Loucy (cell line): Measurements from ENCODE around the gene CTNNB1.

ENCODE experiments used
- H2AFZ ChIP-seq: fragments of 200-600 bp; sonication (generic); 2 replicates; pipeline ENCODE4 v1.6.0; 2016; ENCODE audit warnings: antibody characterized with exemption, mild to moderate bottlenecking, low read length, moderate library complexity
- H3F3A ChIP-seq: fragments of 200-600 bp; 2 replicates; pipeline ENCODE4 v1.6.0; 2016; ENCODE audit warnings: antibody characterized with exemption, low read depth, mild to moderate bottlenecking
- H3K27me3 ChIP-seq: fragments of 200-600 bp; sonication (generic); 2 replicates; pipeline ENCODE4 v1.6.1; 2014; ENCODE audit warnings: low read length, mild to moderate bottlenecking; ENCODE audit not compliant: insufficient read depth, poor library complexity, severe bottlenecking
- H3K36me3 ChIP-seq: fragments of 200-600 bp; sonication (generic); 2 replicates; pipeline ENCODE4 v1.6.1; 2016; ENCODE audit warnings: low read length; ENCODE audit not compliant: insufficient read depth
- H3K4me1 ChIP-seq: fragments of 200-600 bp; sonication (generic); 2 replicates; pipeline ENCODE4 v1.5.1; 2014; ENCODE audit warnings: low read length, mild to moderate bottlenecking; ENCODE audit not compliant: insufficient read depth, poor library complexity, severe bottlenecking
- H3K4me2 ChIP-seq: fragments of 200-600 bp; sonication (generic); 2 replicates; pipeline ENCODE4 v1.6.0; 2014; ENCODE audit warnings: antibody characterized with exemption, low read length, low read depth, mild to moderate bottlenecking; ENCODE audit not compliant: poor library complexity, severe bottlenecking
- H3K4me3 ChIP-seq: fragments of 200-600 bp; sonication (generic); 2 replicates; pipeline ENCODE4 v1.5.1; 2014; ENCODE audit warnings: low read length, mild to moderate bottlenecking, mixed read lengths; ENCODE audit not compliant: poor library complexity, severe bottlenecking
- H3K79me2 ChIP-seq: fragments of 200-600 bp; sonication (generic); 2 replicates; pipeline ENCODE4 v1.6.1; 2014; ENCODE audit warnings: low read length; ENCODE audit not compliant: insufficient read depth
- H3K9ac ChIP-seq: fragments of 200-600 bp; sonication (generic); 2 replicates; pipeline ENCODE4 v1.6.0; 2014; ENCODE audit warnings: mild to moderate bottlenecking, low read depth, low read length, moderate library complexity; ENCODE audit not compliant: poor library complexity, severe bottlenecking
- H3K9me2 ChIP-seq: fragments of 200-600 bp; sonication (generic); replicated peaks from 2 replicates; pipeline ENCODE4 v1.6.1; 2016; ENCODE audit warnings: low read depth, low read length, mixed read lengths
- H3K9me3 ChIP-seq: fragments of 200-600 bp; sonication (generic); 2 replicates; pipeline ENCODE4 v1.6.1; 2014; ENCODE audit warnings: mild to moderate bottlenecking, antibody characterized with exemption, low read length, low read depth; ENCODE audit not compliant: insufficient read depth
- H4K20me1 ChIP-seq: fragments of 200-600 bp; sonication (generic); 2 replicates; pipeline ENCODE4 v1.6.0; 2014; ENCODE audit warnings: antibody characterized with exemption, low read length, mild to moderate bottlenecking; ENCODE audit not compliant: insufficient read depth, poor library complexity, severe bottlenecking
- CTCF ChIP-seq: fragments of 200-600 bp; sonication (generic); conservative IDR thresholded peaks from 2 replicates; pipeline ENCODE4 v1.5.1; 2014; ENCODE audit warnings: mild to moderate bottlenecking, antibody characterized with exemption, low read length
- EZH2phosphoT487 ChIP-seq: fragments of 200-600 bp; IDR thresholded peaks from 2 replicates; pipeline ENCODE4 v1.6.1; 2018; ENCODE audit warnings: antibody characterized with exemption, mild to moderate bottlenecking, moderate library complexity, borderline replicate concordance

CTNNB1 gene

DNA sequence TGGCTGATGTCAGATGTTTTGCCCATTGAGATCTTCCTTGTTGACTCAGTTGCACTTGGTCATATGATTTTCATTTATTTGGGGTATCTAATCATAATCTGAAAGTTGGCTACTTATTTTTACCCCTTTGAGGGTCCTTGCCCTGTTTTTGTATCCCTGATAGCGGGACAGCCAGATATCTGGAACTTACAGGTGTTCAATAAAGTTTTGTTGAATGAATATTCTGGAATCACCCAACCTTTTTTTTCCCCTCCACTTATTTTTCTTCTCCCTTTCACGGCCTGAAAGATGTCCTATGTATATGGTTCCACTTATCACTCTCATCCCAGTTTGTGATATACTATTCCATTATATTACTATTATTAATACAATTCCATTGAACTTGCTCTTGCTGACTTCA is 12.8 kb downstream of the CTNNB1 start:
- Histone ChIP-seq H3K4me3 (no peak overlapping the region), H3K9ac (no peak overlapping the region), H3K4me1 (peaks cover 43% of the 10 kb centered on the region), H4K20me1 (peaks cover 98% of the 10 kb centered on the region), H2AFZ (no peak overlapping the region), H3K36me3 (no peaks in the 10 kb centered on the region), H3K79me2 (peaks cover 99% of the 10 kb centered on the region), H3F3A (no peaks in the 10 kb centered on the region), H3K9me2 (no peaks in the 10 kb centered on the region), H3K4me2 (no peak overlapping the region), H3K9me3 (no peaks in the 10 kb centered on the region), H3K27me3 (no peaks in the 10 kb centered on the region)
- no peak for TF ChIP-seq CTCF
- no peak for TF ChIP-seq EZH2phosphoT487

DNA sequence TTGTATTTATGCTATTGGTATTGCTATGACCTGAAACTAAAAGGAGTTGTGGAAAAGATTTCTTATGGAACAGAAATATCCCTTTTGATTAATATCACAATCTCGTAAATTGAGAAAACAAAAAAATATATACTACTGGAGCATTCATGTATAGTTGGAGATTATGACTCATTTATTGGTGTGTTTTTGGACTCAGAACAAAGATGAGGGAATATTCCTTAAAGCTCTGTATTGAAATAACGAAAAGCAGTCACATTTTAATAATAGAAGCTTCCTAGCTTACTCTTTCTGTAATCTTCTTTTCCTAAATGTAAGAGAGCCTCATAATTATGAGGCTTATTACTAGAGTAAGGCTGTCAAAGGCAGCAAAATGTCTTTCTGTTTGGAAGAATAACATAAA is 14.3 kb downstream of the CTNNB1 start:
- TF ChIP-seq EZH2phosphoT487 (no peak), CTCF (no peak)
- Histone ChIP-seq H3K36me3 (no peaks in the 10 kb centered on the region), H3K9ac (no peak overlapping the region), H3K4me1 (peaks cover 35% of the 10 kb centered on the region), H3K4me3 (no peak overlapping the region), H4K20me1 (peaks cover 98% of the 10 kb centered on the region), H3K4me2 (peak overlapping the region; percentile 4), H3K9me2 (no peaks in the 10 kb centered on the region), H3K79me2 (peaks cover 99% of the 10 kb centered on the region), H2AFZ (no peak overlapping the region), H3K27me3 (no peaks in the 10 kb centered on the region), H3K9me3 (no peaks in the 10 kb centered on the region), H3F3A (no peaks in the 10 kb centered on the region)

DNA sequence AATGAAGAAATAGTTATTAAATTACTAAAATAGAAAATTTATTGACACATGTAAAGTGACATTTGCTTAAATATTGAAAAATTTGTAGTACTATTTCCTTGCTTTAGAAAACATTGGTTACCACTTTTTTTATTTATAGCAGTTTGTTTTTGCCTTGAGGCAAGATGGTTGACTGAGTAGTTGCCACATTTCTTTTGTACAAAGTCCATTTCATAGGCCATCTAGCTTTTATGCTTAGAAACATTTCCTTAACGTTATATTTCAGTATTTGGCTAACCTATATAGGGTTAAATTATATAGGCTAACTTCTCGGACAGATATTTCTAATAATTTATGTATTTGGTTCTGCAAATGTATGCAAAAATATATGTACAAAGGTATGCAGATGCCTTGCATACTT is 17.1 kb downstream of the CTNNB1 start:
- peaks cover 36% of the 10 kb centered on the region for H3K4me1 ChIP-seq
- H3K79me2 ChIP-seq = peaks cover 100% of the 10 kb centered on the region
- peak overlapping the region; percentile 3 for H3K4me2 ChIP-seq
- H3K4me3 ChIP-seq = no peak overlapping the region
- no peaks in the 10 kb centered on the region for H3K9me2 ChIP-seq
- H3K9me3 ChIP-seq = no peaks in the 10 kb centered on the region
- peaks cover 98% of the 10 kb centered on the region for H4K20me1 ChIP-seq
- H2AFZ ChIP-seq = no peak overlapping the region
- no peaks in the 10 kb centered on the region for H3K27me3 ChIP-seq
- TF ChIP-seq CTCF (no peak), EZH2phosphoT487 (no peak)
- H3K36me3 ChIP-seq = no peaks in the 10 kb centered on the region
- H3F3A ChIP-seq = no peaks in the 10 kb centered on the region
- no peak overlapping the region for H3K9ac ChIP-seq
